ENCODE data around the gene KRT13.

DNA sequence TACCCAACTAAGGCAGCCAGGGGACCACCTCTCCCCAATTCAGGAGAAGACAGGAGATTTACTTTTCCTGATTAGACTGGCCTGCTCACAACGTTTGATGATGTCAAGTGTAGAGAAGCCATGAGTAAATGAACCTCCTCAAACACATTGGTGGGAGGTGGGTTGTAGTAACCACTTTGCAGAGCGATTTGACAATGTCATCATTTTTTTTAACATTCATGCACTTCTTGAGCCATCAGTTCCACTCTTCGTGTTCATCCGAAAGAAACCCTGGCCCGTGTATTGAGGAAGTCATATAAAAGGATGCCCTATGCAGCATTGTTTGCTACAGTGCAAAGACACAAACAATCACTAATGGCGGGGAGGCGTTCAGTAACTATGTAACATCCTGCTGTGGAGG, 28.2 kb upstream of the KRT13 start:
- TF ChIP-seq RARB (CRISPR knock-in tag; IDR thresholded peaks at IDR 0.05) = no peak
- TF ChIP-seq ZC3H10 (CRISPR knock-in tag; IDR thresholded peaks at IDR 0.05) = no peak
- no peak for TF ChIP-seq CREB5 (CRISPR knock-in tag; IDR thresholded peaks at IDR 0.05; ENCODE audit: low read depth)
- TF ChIP-seq PATZ1 (CRISPR knock-in tag; IDR thresholded peaks at IDR 0.05; ENCODE audit: borderline replicate concordance) = no peak
- TF ChIP-seq, protein P1, sequence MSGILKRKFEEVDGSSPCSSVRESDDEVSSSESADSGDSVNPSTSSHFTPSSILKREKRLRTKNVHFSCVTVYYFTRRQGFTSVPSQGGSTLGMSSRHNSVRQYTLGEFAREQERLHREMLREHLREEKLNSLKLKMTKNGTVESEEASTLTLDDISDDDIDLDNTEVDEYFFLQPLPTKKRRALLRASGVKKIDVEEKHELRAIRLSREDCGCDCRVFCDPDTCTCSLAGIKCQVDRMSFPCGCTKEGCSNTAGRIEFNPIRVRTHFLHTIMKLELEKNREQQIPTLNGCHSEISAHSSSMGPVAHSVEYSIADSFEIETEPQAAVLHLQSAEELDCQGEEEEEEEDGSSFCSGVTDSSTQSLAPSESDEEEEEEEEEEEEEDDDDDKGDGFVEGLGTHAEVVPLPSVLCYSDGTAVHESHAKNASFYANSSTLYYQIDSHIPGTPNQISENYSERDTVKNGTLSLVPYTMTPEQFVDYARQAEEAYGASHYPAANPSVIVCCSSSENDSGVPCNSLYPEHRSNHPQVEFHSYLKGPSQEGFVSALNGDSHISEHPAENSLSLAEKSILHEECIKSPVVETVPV (CRISPR knock-in tag; IDR thresholded peaks at IDR 0.05) = no peak
- no peak for TF ChIP-seq ARNTL (CRISPR knock-in tag; IDR thresholded peaks at IDR 0.05; ENCODE audit: borderline replicate concordance, low read depth)
- no peak for TF ChIP-seq ZNF8 (CRISPR knock-in tag; IDR thresholded peaks at IDR 0.05)
- TF ChIP-seq TSHZ2 (CRISPR knock-in tag; IDR thresholded peaks at IDR 0.05) = no peak
- no peak for TF ChIP-seq ZFP30 (CRISPR knock-in tag; IDR thresholded peaks at IDR 0.05)
